GM13976 (cell line): ENCODE results near the gene FRY.

ENCODE experiments used
- DNase-seq: peaks from one replicate; pipeline ENCODE4 v3.0.0; 2012; ENCODE audit warnings: low spot score
- CTCF ChIP-seq: IDR thresholded peaks from 2 replicates; pipeline ENCODE4 v1.5.1; 2012; ENCODE audit warnings: borderline replicate concordance, mild to moderate bottlenecking; ENCODE audit not compliant: insufficient read depth; ENCODE audit errors: extremely low read depth, missing control alignments, control extremely low read depth
- in situ Hi-C: fragments of 300-500 bp; cut with MboI; formaldehyde crosslinking; loops from one replicate; pipeline ENCODE4 v1.12.0; 2022; ENCODE audit warnings: low sequenced_read_pairs, mixed read lengths, inconsistent platforms; ENCODE audit not compliant: unreplicated experiment

Gene FRY

GRCh38 chr13:32080328-32080744 lies 48.8 kb downstream of the FRY start:
- no peak for DNase-seq
- no peak for TF ChIP-seq CTCF
- in situ Hi-C loops = no loop called here

- in situ Hi-C loops = no loop called here
- no peak for DNase-seq
- TF ChIP-seq CTCF = no peak
These were observed 50.0 kb downstream of the FRY start for GRCh38 chr13:32081591-32081990.

GRCh38 chr13:32086366-32086765 lies 54.8 kb downstream of the FRY start:
- no peak for DNase-seq
- in situ Hi-C loops = no loop called here
- TF ChIP-seq CTCF = no peak

GRCh38 chr13:32086791-32087441 lies 55.3 kb downstream of the FRY start:
- no peak for DNase-seq
- no peak for TF ChIP-seq CTCF
- in situ Hi-C loops = no loop called here

GRCh38 chr13:32087955-32088747 lies 56.6 kb downstream of the FRY start:
- in situ Hi-C loops = no loop called here
- DNase-seq = no peak
- no peak for TF ChIP-seq CTCF

GRCh38 chr13:32092496-32092895 lies 60.9 kb downstream of the FRY start:
- TF ChIP-seq CTCF = no peak
- peak; percentile 21 for DNase-seq
- in situ Hi-C loops = no loop called here
